Nephron progenitor cell (in vitro differentiated cells): ENCODE results near the gene GPR37L1.

Source experiments
- DNase-seq: peaks from one replicate; pipeline ENCODE4 v3.0.0; 2021
- H3K27ac Mint-ChIP-seq: 2 replicates; pipeline ENCODE4 v1.8.0; 2021; ENCODE audit warnings: mild to moderate bottlenecking, moderate library complexity, mixed read lengths
- H3K27me3 Mint-ChIP-seq: 2 replicates; pipeline ENCODE4 v1.8.0; 2021; ENCODE audit warnings: mild to moderate bottlenecking, low read depth, mixed read lengths; ENCODE audit not compliant: poor library complexity
- H3K36me3 Mint-ChIP-seq: 2 replicates; pipeline ENCODE4 v1.8.0; 2021; ENCODE audit warnings: low read depth, mixed read lengths
- H3K4me1 Mint-ChIP-seq: 2 replicates; pipeline ENCODE4 v1.8.0; 2021; ENCODE audit warnings: mixed read lengths
- H3K4me3 Mint-ChIP-seq: 2 replicates; pipeline ENCODE4 v1.8.0; 2021; ENCODE audit warnings: mild to moderate bottlenecking, moderate library complexity, mixed read lengths
- H3K9me3 Mint-ChIP-seq: 2 replicates; pipeline ENCODE4 v1.8.0; 2021; ENCODE audit warnings: mild to moderate bottlenecking, moderate library complexity, mixed read lengths
- TF ChIP-seq, protein P1 (sequence below): fragments of 200-600 bp; sonication (generic); IDR thresholded peaks from 2 replicates; pipeline ENCODE4 v1.5.0; 2021; ENCODE audit warnings: antibody characterized with exemption

Gene GPR37L1

DNA sequence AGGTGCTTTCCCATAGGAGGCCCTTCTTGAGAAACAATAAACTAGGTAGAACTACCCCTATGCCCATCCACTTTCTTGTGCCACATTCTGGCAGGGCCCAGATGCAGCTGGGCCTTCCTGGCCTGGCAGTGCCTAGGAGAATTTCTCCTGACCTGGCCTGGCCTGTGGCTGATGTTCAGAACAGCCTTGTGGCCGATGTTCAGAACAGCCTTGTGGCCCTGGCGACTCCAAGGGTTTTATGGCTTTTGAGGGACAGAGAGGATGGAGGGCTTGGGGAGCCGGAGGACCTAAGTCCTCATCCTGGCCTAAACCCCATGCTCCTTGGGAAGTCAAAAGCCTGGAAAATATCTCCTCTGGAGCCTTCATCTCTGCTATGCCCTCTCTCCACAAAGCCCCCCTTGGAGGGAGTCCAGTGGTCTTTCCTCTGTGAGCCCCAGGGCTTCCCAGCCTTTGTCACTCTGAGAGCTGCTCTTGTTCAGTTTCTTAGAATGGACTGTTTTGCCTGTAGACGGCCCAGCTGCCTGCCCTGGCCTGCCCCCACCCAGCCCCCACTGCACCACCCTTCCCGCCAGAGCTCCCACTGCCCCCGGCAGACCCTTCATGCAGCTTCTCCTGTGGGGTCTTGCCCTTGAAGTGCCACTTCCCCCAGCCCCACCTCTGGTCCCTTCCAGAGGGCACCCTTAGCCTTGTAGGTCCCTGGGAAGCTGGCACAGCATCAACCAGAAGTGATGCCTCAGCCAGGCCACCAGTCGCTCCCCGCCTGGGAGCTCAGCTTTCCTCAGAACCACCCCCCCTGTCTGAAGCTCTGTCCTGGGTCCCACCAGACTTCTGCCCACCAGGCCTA lies 7.0 kb downstream of the GPR37L1 start:
- TF ChIP-seq, protein P1, sequence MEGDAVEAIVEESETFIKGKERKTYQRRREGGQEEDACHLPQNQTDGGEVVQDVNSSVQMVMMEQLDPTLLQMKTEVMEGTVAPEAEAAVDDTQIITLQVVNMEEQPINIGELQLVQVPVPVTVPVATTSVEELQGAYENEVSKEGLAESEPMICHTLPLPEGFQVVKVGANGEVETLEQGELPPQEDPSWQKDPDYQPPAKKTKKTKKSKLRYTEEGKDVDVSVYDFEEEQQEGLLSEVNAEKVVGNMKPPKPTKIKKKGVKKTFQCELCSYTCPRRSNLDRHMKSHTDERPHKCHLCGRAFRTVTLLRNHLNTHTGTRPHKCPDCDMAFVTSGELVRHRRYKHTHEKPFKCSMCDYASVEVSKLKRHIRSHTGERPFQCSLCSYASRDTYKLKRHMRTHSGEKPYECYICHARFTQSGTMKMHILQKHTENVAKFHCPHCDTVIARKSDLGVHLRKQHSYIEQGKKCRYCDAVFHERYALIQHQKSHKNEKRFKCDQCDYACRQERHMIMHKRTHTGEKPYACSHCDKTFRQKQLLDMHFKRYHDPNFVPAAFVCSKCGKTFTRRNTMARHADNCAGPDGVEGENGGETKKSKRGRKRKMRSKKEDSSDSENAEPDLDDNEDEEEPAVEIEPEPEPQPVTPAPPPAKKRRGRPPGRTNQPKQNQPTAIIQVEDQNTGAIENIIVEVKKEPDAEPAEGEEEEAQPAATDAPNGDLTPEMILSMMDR = no peak
- Mint-ChIP-seq H3K36me3 (peaks cover 10% of the 10 kb centered on the region), H3K4me3 (no peak overlapping the region), H3K27me3 (peaks cover 6% of the 10 kb centered on the region), H3K27ac (no peak overlapping the region), H3K9me3 (no peaks in the 10 kb centered on the region), H3K4me1 (peaks cover 2% of the 10 kb centered on the region)
- DNase-seq = no peak

DNA sequence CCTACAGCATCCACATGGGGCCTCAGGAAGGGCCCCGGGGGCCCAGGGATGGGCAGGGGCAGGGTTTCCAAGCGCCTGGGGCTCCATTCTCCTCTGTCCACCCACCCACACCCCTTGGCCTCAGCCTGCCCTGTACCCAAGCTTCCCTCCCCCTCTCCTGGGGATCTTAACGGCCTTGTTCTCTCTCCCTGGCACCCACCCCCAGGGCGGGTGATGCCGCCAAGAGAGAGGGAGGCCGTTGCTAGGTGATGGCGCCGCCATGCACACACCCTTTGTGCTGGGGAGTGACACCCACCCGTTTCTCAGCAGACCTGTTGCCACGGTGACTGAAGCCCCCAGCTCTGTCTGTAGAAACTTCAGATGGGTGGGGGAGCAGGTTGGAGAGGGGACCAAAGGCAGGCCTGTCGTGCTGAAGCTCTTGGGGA lies 7.6 kb downstream of the GPR37L1 start:
- peaks cover 9% of the 10 kb centered on the region for H3K4me1 Mint-ChIP-seq
- H3K36me3 Mint-ChIP-seq = peaks cover 10% of the 10 kb centered on the region
- no peak for DNase-seq
- no peak overlapping the region for H3K27ac Mint-ChIP-seq
- TF ChIP-seq, protein P1 = no peak
- H3K4me3 Mint-ChIP-seq = no peak overlapping the region
- H3K9me3 Mint-ChIP-seq = no peaks in the 10 kb centered on the region
- H3K27me3 Mint-ChIP-seq = peaks cover 6% of the 10 kb centered on the region

DNA sequence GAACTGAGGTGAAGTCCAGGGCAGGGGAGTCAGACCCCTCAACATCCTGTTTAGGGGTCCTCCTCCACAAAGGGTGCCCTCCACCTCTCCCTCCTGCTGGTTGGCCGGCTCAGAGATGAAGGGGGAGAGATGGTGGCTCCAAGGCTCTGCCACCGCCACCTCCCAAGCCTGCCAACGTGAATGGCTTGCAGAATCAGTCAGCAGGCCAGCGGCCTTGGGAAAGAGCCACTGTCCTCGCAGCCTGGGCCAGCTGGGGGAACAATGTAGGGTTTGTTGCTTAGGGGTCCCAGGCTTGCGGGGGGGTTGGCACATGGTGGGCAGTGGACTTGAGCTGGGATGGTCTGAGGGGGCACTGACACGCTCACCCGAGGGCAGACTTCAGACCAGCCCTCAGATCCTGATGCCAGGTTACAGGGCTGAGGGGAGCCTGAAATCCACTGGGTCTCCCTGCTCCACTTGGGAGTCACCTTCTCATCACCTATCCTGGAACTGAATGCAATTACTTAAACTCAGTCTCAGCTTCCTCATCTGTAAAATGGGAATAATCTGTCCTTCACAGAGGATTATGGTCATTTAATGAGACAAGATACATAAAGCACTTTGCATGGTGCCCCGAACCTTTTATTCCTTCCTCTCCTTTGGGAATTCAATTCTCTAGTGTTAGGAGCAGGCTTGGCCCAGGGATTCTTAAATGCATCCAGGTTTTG lies 8.3 kb downstream of the GPR37L1 start:
- Mint-ChIP-seq H3K9me3 (no peaks in the 10 kb centered on the region), H3K27me3 (no peaks in the 10 kb centered on the region), H3K4me3 (no peak overlapping the region), H3K4me1 (peaks cover 9% of the 10 kb centered on the region), H3K36me3 (peaks cover 10% of the 10 kb centered on the region), H3K27ac (no peak overlapping the region)
- TF ChIP-seq, protein P1 = no peak
- no peak for DNase-seq

DNA sequence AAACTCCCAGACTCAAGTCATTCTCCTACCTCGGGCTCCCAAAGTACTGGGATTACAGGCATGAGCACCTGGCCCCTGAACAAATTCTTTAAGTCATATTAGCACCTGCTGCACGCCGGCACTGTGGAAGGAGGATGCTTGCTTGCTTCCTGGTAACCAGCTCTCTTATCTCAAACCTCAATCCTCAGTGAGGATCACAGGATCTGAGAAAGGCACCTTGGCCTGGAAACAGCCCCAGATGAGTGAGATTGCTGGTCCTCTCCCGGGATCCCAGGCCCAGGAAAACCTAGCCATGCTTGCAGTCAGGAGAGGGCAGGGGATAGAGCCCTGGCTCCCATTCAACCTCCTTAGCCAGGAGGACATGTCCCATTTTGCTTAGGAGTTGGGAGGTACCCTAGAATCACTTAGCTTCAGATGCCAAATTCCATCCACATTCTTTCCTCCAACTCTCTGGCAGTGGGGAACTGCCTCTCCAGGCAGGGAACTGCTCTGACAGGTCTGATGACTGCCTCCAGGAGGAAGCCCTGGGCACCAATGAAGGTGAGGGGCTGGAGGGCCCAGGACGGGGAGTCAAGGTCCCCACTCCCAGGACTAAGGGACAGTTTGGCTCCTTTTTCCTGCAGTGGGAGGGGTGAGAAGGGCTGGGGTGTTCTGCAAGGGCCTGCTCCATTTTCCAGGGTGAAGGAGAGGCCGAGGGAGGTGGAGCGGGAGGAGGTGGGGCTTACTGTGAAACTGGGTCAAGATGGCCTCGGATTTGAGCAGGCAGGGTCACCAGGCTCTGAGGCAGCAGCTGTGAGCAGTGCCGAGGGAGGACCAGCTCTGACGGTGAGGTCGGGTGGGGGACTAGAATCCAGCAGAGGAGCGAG lies 9.5 kb downstream of the GPR37L1 start:
- H3K27me3 Mint-ChIP-seq = no peaks in the 10 kb centered on the region
- TF ChIP-seq, protein P1 = no peak
- H3K27ac Mint-ChIP-seq = peak overlapping the region; percentile 83
- H3K4me1 Mint-ChIP-seq = peaks cover 9% of the 10 kb centered on the region
- no peak overlapping the region for H3K4me3 Mint-ChIP-seq
- DNase-seq = no peak
- no peaks in the 10 kb centered on the region for H3K9me3 Mint-ChIP-seq
- peaks cover 10% of the 10 kb centered on the region for H3K36me3 Mint-ChIP-seq

DNA sequence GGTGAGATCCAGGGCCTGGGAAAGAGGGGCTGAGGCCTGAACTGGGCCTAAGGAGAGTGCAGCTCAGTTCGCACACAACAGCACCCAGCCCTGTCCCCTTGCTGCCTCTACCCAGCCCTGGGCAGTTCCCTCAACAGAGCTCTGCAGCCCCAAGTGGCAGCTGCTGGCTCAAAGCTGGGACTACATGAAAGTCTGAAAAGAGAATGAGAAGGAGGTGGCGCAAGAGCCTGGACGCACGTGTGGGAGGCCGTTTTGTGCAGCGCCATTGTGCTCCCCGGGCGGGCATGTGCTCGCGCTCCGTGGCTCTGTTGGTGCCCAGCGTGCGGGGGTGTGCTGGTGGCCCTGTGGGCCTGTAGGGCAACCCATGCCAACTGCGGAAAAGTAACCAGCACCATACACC lies 10.3 kb downstream of the GPR37L1 start:
- H3K4me1 Mint-ChIP-seq = peaks cover 9% of the 10 kb centered on the region
- H3K36me3 Mint-ChIP-seq = peaks cover 14% of the 10 kb centered on the region
- no peak overlapping the region for H3K4me3 Mint-ChIP-seq
- H3K9me3 Mint-ChIP-seq = no peaks in the 10 kb centered on the region
- no peak for DNase-seq
- H3K27ac Mint-ChIP-seq = no peak overlapping the region
- TF ChIP-seq, protein P1 = no peak
- H3K27me3 Mint-ChIP-seq = no peaks in the 10 kb centered on the region
